Fibroblast of the aortic adventitia (primary cell): ENCODE data around the gene ACSM3. TPM values are rescaled to one million over a fixed set of nuclear protein-coding genes. Genes with fewer than 3 reads are reported as not detected.
"Not testable (repeated sequence)": the region's sequence is repeated elsewhere in the genome, so short reads cannot be mapped to it uniquely, and the experiment has no call there.

Experiments used
- DNase-seq: peaks from one replicate; pipeline ENCODE4 v3.0.0-alpha.2; 2010; ENCODE audit warnings: low read depth
- H3K4me3 ChIP-seq: 2 replicates; pipeline ENCODE4 v1.5.1; 2011; ENCODE audit warnings: low read depth, mild to moderate bottlenecking, control low read depth, low read length, moderate library complexity
- CTCF ChIP-seq: IDR thresholded peaks from 2 replicates; pipeline ENCODE4 v1.5.1; 2011; ENCODE audit warnings: mild to moderate bottlenecking, low read length, control low read depth, inconsistent platforms; ENCODE audit not compliant: insufficient read depth
- total RNA-seq: library from RNA; depleted of rRNA; stranded (reverse); fragments of >200 nt; gene quantifications from 2 replicates; pipeline ENCODE4 v1.2.3, GENCODE V29; 2012; ENCODE audit warnings: low replicate concordance

Gene ACSM3
- total RNA-seq, 1 donor = 0.27 TPM

GRCh38 chr16:20803561-20804214 is 39.9 kb downstream of the ACSM3 start:
- DNase-seq = no peak
- H3K4me3 ChIP-seq = no peak overlapping the region
- TF ChIP-seq CTCF = no peak

GRCh38 chr16:20805684-20806167 is 41.9 kb downstream of the ACSM3 start:
- not testable (repeated sequence) for DNase-seq
- peak overlapping the region; percentile 96 for H3K4me3 ChIP-seq

- peak; percentile 92 for DNase-seq
- peak; percentile 63 for TF ChIP-seq CTCF
- peak within 1 kb of the TSS; percentile 96 for H3K4me3 ChIP-seq
Measured at GRCh38 chr16:20806168-20807050, 42.6 kb downstream of the ACSM3 start, which contains the start of the genes ERI2 and REXO5. ERI2 (minus strand) TSS chr16:20806472; CDS start chr16:20806430, 42 bp downstream. REXO5 (plus strand) TSS chr16:20806527; CDS start chr16:20806954, 427 bp downstream.

- no peak overlapping the region for H3K4me3 ChIP-seq
- no peak for TF ChIP-seq CTCF
- DNase-seq = no peak
Measured at GRCh38 chr16:20807862-20808261, 44.0 kb downstream of the ACSM3 start.

GRCh38 chr16:20811889-20812439 is 48.1 kb downstream of the ACSM3 start:
- no peak for DNase-seq
- TF ChIP-seq CTCF = no peak
- no peak overlapping the region for H3K4me3 ChIP-seq

GRCh38 chr16:20812510-20812909 is 48.7 kb downstream of the ACSM3 start:
- no peak for TF ChIP-seq CTCF
- no peak for DNase-seq
- H3K4me3 ChIP-seq = no peak overlapping the region

- H3K4me3 ChIP-seq = no peak overlapping the region
- no peak for TF ChIP-seq CTCF
- DNase-seq = no peak
Measured at GRCh38 chr16:20814784-20815183, 51.0 kb downstream of the ACSM3 start.
